ENCODE results near the gene DUS2.
"Not testable (repeated sequence)": the region's sequence is repeated elsewhere in the genome, so short reads cannot be mapped to it uniquely, and the experiment has no call there.

The DUS2 gene

DNA sequence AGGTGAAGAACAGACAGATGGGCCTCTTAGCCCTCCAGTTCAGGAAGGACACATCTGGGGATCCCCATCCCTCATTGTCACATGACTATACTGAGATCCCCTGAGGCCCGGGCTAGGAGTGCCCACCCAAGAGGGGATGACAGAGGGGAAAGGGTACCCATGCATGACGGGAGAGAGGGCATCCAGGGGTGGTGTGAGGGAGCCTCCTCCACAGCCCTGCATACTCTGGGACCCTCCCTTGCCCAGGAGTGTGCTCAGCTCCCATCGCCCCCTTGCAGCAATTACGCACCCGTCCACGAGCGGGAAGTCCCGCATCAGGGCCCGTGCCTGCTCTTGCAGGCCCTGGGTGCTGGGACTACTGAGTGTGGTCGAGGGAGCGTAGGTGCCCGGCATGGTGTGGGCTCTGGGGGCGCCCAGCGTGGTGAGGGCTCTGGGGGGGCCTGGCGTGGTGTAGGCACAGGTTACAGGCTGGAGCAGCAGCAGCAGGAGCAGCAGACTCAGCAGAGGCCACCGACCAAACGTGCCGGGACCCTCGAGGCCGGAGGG is 30.4 kb upstream of the DUS2 start:
- Histone ChIP-seq H3K36me3 (ENCODE audit: control insufficient read depth in 4 of 4, insufficient read depth in 4 of 4, low read length in 3 of 4) (peaks cover 0 to 10% (median 2%) of the 10 kb centered on the region in 4 experiments), H3K27me3 (replicated peaks in 2 of 5; ENCODE audit: control insufficient read depth in 4 of 5, insufficient read depth in 5 of 5, low read length in 4 of 5) (no peaks in the 10 kb centered on the region), H3K27ac (ENCODE audit: insufficient read depth in 1 of 2, low read depth in 1 of 2, low read length in 2 of 2, poor library complexity in 1 of 2, severe bottlenecking in 2 of 2) (peak overlapping the region in 1 of 2 experiments; percentile 81), H3K4me3 (ENCODE audit: control insufficient read depth in 1 of 7, extremely low read depth in 1 of 7, insufficient read depth in 4 of 7, low read depth in 2 of 7, low read length in 6 of 7) (peak overlapping the region in 3 of 7 experiments; percentile 0 to 57 (median 45)), H3K9me3 (ENCODE audit: control extremely low read depth in 1 of 5, control insufficient read depth in 4 of 5, insufficient read depth in 2 of 5, low read depth in 1 of 5, low read length in 4 of 5) (peaks cover 0 to 1% (median 0%) of the 10 kb centered on the region in 5 experiments), H3K4me1 (ENCODE audit: control extremely low read depth in 1 of 4, control insufficient read depth in 4 of 4, insufficient read depth in 4 of 4, low read length in 3 of 4) (peaks cover 0 to 28% (median 26%) of the 10 kb centered on the region in 4 experiments)
- CTCF ChIA-PET: interaction anchor here (0.9 to 3.1 kb wide), 9 partner anchors 10 to 48 kb away, joined by 3 to 19 read pairs (median 3); partner anchors contain the start of genes DDX28 and DUS2
- WGBS (ENCODE audit: insufficient coverage): 80% methylated on average over 18 of the region's 20 CpGs
- POLR2A ChIA-PET: interaction anchor here (1.7 kb wide), 1 partner anchor 8 kb away, joined by 8 read pairs; no protein-coding TSS in a partner anchor
- DNase-seq: no peak

DNA sequence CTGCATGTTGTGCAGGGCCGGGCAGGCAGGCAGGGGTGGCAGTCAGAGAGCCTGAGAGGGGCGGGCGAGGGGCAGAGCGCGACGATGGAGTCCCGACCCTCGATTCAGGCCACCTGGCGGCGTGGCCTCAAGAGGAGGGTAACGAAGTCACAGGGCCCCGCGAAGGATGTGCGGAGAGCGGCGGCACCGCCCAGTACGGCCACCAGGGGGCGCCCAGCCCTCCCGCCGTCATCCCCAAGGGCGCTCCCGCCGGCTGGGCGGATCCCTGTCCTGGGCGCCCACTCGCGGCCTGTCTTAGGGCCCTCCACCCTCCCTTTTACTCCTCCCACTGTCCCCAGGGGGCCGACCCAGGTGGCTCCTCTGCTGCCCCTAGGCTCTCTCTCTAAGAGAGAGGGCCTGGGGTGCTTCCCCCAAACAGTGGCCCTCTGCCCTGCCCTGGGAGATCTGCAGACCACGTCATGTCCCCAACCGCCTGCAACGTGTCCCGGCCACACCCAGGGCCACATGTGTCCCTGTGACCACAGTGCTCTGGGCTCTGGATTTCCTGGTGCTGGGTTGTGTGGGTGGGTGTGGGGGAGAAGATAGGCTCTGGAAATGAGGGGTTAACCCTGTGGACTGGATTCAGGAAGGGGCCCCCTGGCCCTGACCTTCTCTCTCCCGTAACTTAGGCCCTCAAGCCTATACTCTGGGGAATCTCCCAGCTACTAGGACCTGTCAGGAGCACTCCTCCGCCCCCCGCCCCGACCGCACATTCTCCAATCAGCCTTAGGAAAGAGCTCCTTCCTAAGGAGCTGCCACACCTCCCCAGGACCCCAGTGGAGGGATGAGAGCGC is 29.7 kb upstream of the DUS2 start:
- Histone ChIP-seq H3K4me3 (ENCODE audit: control insufficient read depth in 1 of 7, extremely low read depth in 1 of 7, insufficient read depth in 4 of 7, low read depth in 2 of 7, low read length in 6 of 7) (peak overlapping the region in 5 of 7 experiments; percentile 38 to 67 (median 57)), H3K9me3 (ENCODE audit: control extremely low read depth in 1 of 5, control insufficient read depth in 4 of 5, insufficient read depth in 2 of 5, low read depth in 1 of 5, low read length in 4 of 5) (peaks cover 0 to 3% (median 0%) of the 10 kb centered on the region in 5 experiments), H3K27ac (ENCODE audit: insufficient read depth in 1 of 2, low read depth in 1 of 2, low read length in 2 of 2, poor library complexity in 1 of 2, severe bottlenecking in 2 of 2) (peak overlapping the region in 1 of 2 experiments; percentile 81), H3K36me3 (ENCODE audit: control insufficient read depth in 4 of 4, insufficient read depth in 4 of 4, low read length in 3 of 4) (peaks cover 0 to 10% (median 2%) of the 10 kb centered on the region in 4 experiments), H3K4me1 (ENCODE audit: control extremely low read depth in 1 of 4, control insufficient read depth in 4 of 4, insufficient read depth in 4 of 4, low read length in 3 of 4) (peaks cover 0 to 34% (median 32%) of the 10 kb centered on the region in 4 experiments), H3K27me3 (replicated peaks in 2 of 5; ENCODE audit: control insufficient read depth in 4 of 5, insufficient read depth in 5 of 5, low read length in 4 of 5) (no peaks in the 10 kb centered on the region)
- ChIA-PET CTCF (interaction anchor here (0.8 to 3.1 kb wide), 15 partner anchors 9 to 237 kb away, joined by 3 to 19 read pairs (median 4); partner anchors contain the start of genes DDX28, DPEP2NB and DUS2), POLR2A (interaction anchor here (0.8 to 1.7 kb wide), 5 partner anchors 9 to 57 kb away, joined by 3 to 14 read pairs (median 6); partner anchors contain the start of genes DDX28, DUS2 and PSMB10)
- 2% methylated on average over 27 of the region's 39 CpGs for WGBS (ENCODE audit: insufficient coverage)
- DNase-seq: peak; percentile 85 to 91 (median 88)

DNA sequence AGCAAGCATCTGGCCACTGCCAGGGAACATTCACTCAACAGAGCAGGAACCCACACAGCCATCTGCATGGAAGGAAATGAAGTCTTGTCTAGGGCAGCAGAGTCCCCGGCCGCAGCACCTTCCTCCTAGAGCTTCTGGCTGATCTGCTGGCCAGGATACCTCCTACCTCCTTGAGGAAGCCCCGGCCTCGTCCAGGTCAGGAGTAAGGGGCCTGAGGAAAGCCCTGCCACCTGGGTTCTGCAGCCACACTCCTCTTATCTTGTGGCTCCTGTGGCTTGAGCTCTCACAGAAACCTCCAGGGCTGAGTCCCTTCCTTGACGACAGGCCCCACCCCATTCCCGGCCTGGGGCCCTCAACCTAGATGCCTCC is 29.1 kb upstream of the DUS2 start:
- not testable (repeated sequence) for H3K36me3 ChIP-seq (ENCODE audit: control insufficient read depth in 4 of 4, insufficient read depth in 4 of 4, low read length in 3 of 4); H3K9me3 ChIP-seq (ENCODE audit: control extremely low read depth in 1 of 5, control insufficient read depth in 4 of 5, insufficient read depth in 2 of 5, low read depth in 1 of 5, low read length in 4 of 5); H3K27me3 ChIP-seq (replicated peaks in 2 of 5; ENCODE audit: control insufficient read depth in 4 of 5, insufficient read depth in 5 of 5, low read length in 4 of 5)
- peak in 2 of 3 donors; percentile 75 to 85 for DNase-seq
- ChIA-PET POLR2A (interaction anchor here (0.6 to 1.7 kb wide), 6 partner anchors 9 to 58 kb away, joined by 3 to 14 read pairs (median 5); partner anchors contain the start of genes DDX28, DUS2 and PSMB10), CTCF (interaction anchor here (0.8 to 3.1 kb wide), 15 partner anchors 9 to 236 kb away, joined by 3 to 19 read pairs (median 4); partner anchors contain the start of genes DDX28, DPEP2NB and DUS2)
- 0% methylated on average over 3 of the region's 6 CpGs for WGBS (ENCODE audit: insufficient coverage)
- Histone ChIP-seq H3K4me1 (ENCODE audit: control extremely low read depth in 1 of 4, control insufficient read depth in 4 of 4, insufficient read depth in 4 of 4, low read length in 3 of 4) (peaks cover 0 to 39% (median 38%) of the 10 kb centered on the region in 4 experiments), H3K4me3 (ENCODE audit: control insufficient read depth in 1 of 7, extremely low read depth in 1 of 7, insufficient read depth in 4 of 7, low read depth in 2 of 7, low read length in 6 of 7) (peak overlapping the region in 5 of 7 experiments; percentile 38 to 67 (median 57)), H3K27ac (ENCODE audit: insufficient read depth in 1 of 2, low read depth in 1 of 2, low read length in 2 of 2, poor library complexity in 1 of 2, severe bottlenecking in 2 of 2) (peak overlapping the region in 1 of 2 experiments; percentile 81)

DNA sequence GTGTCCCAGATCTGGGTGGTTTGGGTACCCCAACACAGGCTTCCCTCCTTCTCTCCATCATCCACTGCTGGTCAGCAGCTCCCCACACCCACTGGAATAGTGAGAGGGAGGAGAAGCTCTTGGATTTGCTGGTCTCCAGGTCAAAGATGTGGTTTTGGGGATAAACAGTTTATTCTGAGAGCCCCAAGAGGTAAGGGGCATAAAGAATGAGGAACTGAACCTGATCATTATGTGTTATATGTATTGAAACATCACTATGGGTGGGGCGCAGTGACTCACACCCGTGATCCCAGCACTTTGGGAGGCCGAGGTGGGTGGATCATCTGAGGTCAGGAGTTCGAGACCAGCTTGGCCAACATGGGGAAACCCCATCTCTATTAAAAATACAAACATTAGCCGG is 27.7 kb upstream of the DUS2 start:
- Histone ChIP-seq H3K4me3 (ENCODE audit: control insufficient read depth in 1 of 7, extremely low read depth in 1 of 7, insufficient read depth in 4 of 7, low read depth in 2 of 7, low read length in 6 of 7) (no peak overlapping the region), H3K36me3 (ENCODE audit: control insufficient read depth in 4 of 4, insufficient read depth in 4 of 4, low read length in 3 of 4) (peaks cover 0 to 10% (median 2%) of the 10 kb centered on the region in 4 experiments), H3K9me3 (ENCODE audit: control extremely low read depth in 1 of 5, control insufficient read depth in 4 of 5, insufficient read depth in 2 of 5, low read depth in 1 of 5, low read length in 4 of 5) (peaks cover 0 to 3% (median 0%) of the 10 kb centered on the region in 5 experiments), H3K27me3 (replicated peaks in 2 of 5; ENCODE audit: control insufficient read depth in 4 of 5, insufficient read depth in 5 of 5, low read length in 4 of 5) (no peaks in the 10 kb centered on the region), H3K4me1 (ENCODE audit: control extremely low read depth in 1 of 4, control insufficient read depth in 4 of 4, insufficient read depth in 4 of 4, low read length in 3 of 4) (peaks cover 9 to 53% (median 52%) of the 10 kb centered on the region in 4 experiments), H3K27ac (ENCODE audit: insufficient read depth in 1 of 2, low read depth in 1 of 2, low read length in 2 of 2, poor library complexity in 1 of 2, severe bottlenecking in 2 of 2) (peak overlapping the region in 1 of 2 experiments; percentile 43)
- ChIA-PET POLR2A (interaction anchor here (1.1 kb wide), 1 partner anchor 28 kb away, joined by 3 read pairs; the partner anchor contains the start of genes DDX28 and DUS2), CTCF (interaction anchor here (0.7 to 3.1 kb wide), 2 partner anchors 10 to 27 kb away, joined by 3 to 19 read pairs; partner anchors contain the start of genes DDX28 and DUS2)
- WGBS (ENCODE audit: insufficient coverage): no CpG with 5 or more reads among the region's 5 CpGs
- DNase-seq: peak in 2 of 3 donors; percentile 36 to 49

DNA sequence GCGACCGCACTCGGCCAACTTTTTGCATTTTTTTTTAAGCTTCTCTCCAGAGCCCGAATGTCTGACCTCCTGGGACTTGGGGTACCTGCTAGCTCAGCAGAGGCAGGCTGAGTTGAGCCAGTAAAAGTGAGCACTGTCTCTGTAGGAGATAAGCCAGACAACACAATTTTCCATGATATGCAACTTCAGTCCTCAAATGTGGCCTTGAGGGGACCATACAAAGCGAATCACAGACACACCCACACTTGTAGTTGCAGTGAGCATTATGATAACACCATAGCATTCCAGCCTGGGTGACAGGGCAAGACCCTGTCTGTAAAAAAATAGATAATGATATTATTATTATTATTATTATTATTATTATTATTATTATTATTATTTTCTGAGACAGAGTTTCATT is 26.4 kb upstream of the DUS2 start:
- Histone ChIP-seq H3K27me3 (replicated peaks in 2 of 5; ENCODE audit: control insufficient read depth in 4 of 5, insufficient read depth in 5 of 5, low read length in 4 of 5) (no peaks in the 10 kb centered on the region), H3K9me3 (ENCODE audit: control extremely low read depth in 1 of 5, control insufficient read depth in 4 of 5, insufficient read depth in 2 of 5, low read depth in 1 of 5, low read length in 4 of 5) (peaks cover 0 to 3% (median 0%) of the 10 kb centered on the region in 5 experiments), H3K4me3 (ENCODE audit: control insufficient read depth in 1 of 7, extremely low read depth in 1 of 7, insufficient read depth in 4 of 7, low read depth in 2 of 7, low read length in 6 of 7) (no peak overlapping the region), H3K4me1 (ENCODE audit: control extremely low read depth in 1 of 4, control insufficient read depth in 4 of 4, insufficient read depth in 4 of 4, low read length in 3 of 4) (peaks cover 12 to 59% (median 58%) of the 10 kb centered on the region in 4 experiments), H3K36me3 (ENCODE audit: control insufficient read depth in 4 of 4, insufficient read depth in 4 of 4, low read length in 3 of 4) (peaks cover 0 to 4% (median 1%) of the 10 kb centered on the region in 4 experiments), H3K27ac (ENCODE audit: insufficient read depth in 1 of 2, low read depth in 1 of 2, low read length in 2 of 2, poor library complexity in 1 of 2, severe bottlenecking in 2 of 2) (no peak overlapping the region)
- CTCF ChIA-PET: interaction anchor here (0.6 to 5.7 kb wide), 2 partner anchors 11 to 56 kb away, joined by 3 to 35 read pairs; no protein-coding TSS in a partner anchor
- WGBS (ENCODE audit: insufficient coverage): 100% methylated on average over 5 of the region's 5 CpGs
- DNase-seq: no peak
- POLR2A ChIA-PET: interaction anchor here (0.7 to 1.0 kb wide), 2 partner anchors 10 to 26 kb away, joined by 3 read pairs; partner anchors contain the start of genes DDX28 and DUS2

DNA sequence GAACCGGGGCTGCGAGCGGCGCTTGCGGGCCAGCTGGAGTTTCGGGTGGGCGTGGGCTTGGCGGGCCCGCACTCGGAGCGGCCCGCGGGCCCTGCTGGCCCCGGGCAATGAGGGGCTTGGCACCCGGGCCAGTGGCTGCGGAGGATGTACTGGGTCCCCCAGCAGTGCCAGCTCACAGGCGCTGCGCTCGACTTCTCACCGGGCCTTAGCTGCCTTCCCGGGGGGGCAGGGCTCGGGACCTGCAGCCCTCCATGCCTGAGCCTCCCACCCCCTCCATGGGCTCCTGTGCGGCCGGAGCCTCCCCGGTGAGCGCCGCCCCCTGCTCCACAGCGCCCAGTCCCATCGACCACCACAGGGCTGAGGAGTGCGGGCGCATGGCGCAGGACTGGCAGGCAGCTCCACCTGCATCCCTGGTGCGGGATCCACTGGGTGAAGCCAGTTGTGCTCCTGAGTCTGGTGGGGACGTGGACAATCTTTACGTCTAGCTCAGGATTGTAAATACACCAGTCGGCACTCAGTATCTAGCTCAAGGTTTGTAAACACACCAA is 24.8 kb upstream of the DUS2 start:
- not testable (repeated sequence) for H3K27me3 ChIP-seq (replicated peaks in 2 of 5; ENCODE audit: control insufficient read depth in 4 of 5, insufficient read depth in 5 of 5, low read length in 4 of 5); DNase-seq; H3K27ac ChIP-seq (ENCODE audit: insufficient read depth in 1 of 2, low read depth in 1 of 2, low read length in 2 of 2, poor library complexity in 1 of 2, severe bottlenecking in 2 of 2); H3K9me3 ChIP-seq (ENCODE audit: control extremely low read depth in 1 of 5, control insufficient read depth in 4 of 5, insufficient read depth in 2 of 5, low read depth in 1 of 5, low read length in 4 of 5); H3K36me3 ChIP-seq (ENCODE audit: control insufficient read depth in 4 of 4, insufficient read depth in 4 of 4, low read length in 3 of 4)
- ChIA-PET CTCF (interaction anchor here (0.8 to 5.7 kb wide), 9 partner anchors 12 to 46 kb away, joined by 3 to 35 read pairs (median 3); partner anchors contain the start of genes DPEP3 and DUS2), POLR2A (interaction anchor here (1.0 kb wide), 1 partner anchor 25 kb away, joined by 7 read pairs; the partner anchor contains the start of genes DDX28 and DUS2)
- Histone ChIP-seq H3K4me1 (ENCODE audit: control extremely low read depth in 1 of 4, control insufficient read depth in 4 of 4, insufficient read depth in 4 of 4, low read length in 3 of 4) (peaks cover 12 to 50% (median 49%) of the 10 kb centered on the region in 4 experiments), H3K4me3 (ENCODE audit: control insufficient read depth in 1 of 7, extremely low read depth in 1 of 7, insufficient read depth in 4 of 7, low read depth in 2 of 7, low read length in 6 of 7) (peak overlapping the region in 1 of 7 experiments; percentile 40)
- 97% methylated on average over 29 of the region's 36 CpGs for WGBS (ENCODE audit: insufficient coverage)

Measured in common myeloid progenitor, CD34-positive (primary cell).